Thyroid gland (tissue), 4 donors: ENCODE results near the gene CD96. TPM values are rescaled to one million over a fixed set of nuclear protein-coding genes. Genes with fewer than 3 reads are reported as not detected.
A peak's percentile ranks its signal among the peaks of the same experiment; 100 is the strongest.

Experiments used
- DNase-seq, 2 donors: peaks; one replicate each; pipeline ENCODE4 v3.0.0-alpha.2; 2019
- H3K27ac ChIP-seq, 3 donors: fragments of 200-600 bp; sonication (generic); 1 replicate in 2 of 3; 2 replicates in 1 of 3; pipeline ENCODE4 v1.5.1; 2016 to 2019; ENCODE audit warnings: mild to moderate bottlenecking in 1 of 3, moderate library complexity in 1 of 3
- H3K27me3 ChIP-seq: fragments of 200-600 bp; sonication (generic); one replicate; pipeline ENCODE4 v1.5.1; 2019
- H3K36me3 ChIP-seq, 2 donors: fragments of 200-600 bp; sonication (generic); one replicate each; pipeline ENCODE4 v1.5.1; 2016 to 2019
- H3K4me1 ChIP-seq, 2 donors: fragments of 200-600 bp; sonication (generic); one replicate each; pipeline ENCODE4 v1.5.1; 2017 to 2019
- H3K4me3 ChIP-seq, 3 donors: fragments of 200-600 bp; sonication (generic); replicated peaks in 1 of 3; 1 replicate in 2 of 3; 2 replicates in 1 of 3; pipeline ENCODE4 v1.5.1; 2016; ENCODE audit warnings: mild to moderate bottlenecking in 1 of 3
- H3K9me3 ChIP-seq: fragments of 200-600 bp; sonication (generic); one replicate; pipeline ENCODE4 v1.5.1; 2017
- CTCF ChIP-seq, 6 experiments: fragments of 200-600 bp in 3 of 6; fragments of 450-650 bp in 3 of 6; sonication (generic) in 3 of 6; IDR thresholded peaks; one replicate each; pipeline ENCODE4 v1.5.1; 2016 to 2019; ENCODE audit warnings: antibody characterized with exemption in 6 of 6, mild to moderate bottlenecking in 2 of 6, inconsistent platforms in 1 of 6, moderate library complexity in 1 of 6
- POLR2A ChIP-seq, 2 donors: fragments of 450-650 bp; IDR thresholded peaks; one replicate each; pipeline ENCODE4 v1.6.1; 2017; ENCODE audit warnings: antibody characterized with exemption in 2 of 2, mild to moderate bottlenecking in 2 of 2, moderate library complexity in 1 of 2
- whole genome bisulfite sequencing, 2 donors: methylation state at CpG; one replicate each; pipeline ENCODE4 v1.1.5; 2017; 5-methylcytosine and 5-hydroxymethylcytosine counted together
- intact Hi-C: fragments of 100-400 bp; cut with DNase I; formaldehyde crosslinking; loops from one replicate; pipeline ENCODE4 v1.15.1; 2023
- total RNA-seq, 4 donors: library from RNA; depleted of rRNA; stranded (reverse); fragments of >200 nt; gene quantifications; one replicate each; pipeline ENCODE4 v1.2.3, GENCODE V29; 2016

The CD96 gene
- total RNA-seq, 4 donors from 2014 or later: 2.8 to 4.6 (median 3.7) TPM

DNA sequence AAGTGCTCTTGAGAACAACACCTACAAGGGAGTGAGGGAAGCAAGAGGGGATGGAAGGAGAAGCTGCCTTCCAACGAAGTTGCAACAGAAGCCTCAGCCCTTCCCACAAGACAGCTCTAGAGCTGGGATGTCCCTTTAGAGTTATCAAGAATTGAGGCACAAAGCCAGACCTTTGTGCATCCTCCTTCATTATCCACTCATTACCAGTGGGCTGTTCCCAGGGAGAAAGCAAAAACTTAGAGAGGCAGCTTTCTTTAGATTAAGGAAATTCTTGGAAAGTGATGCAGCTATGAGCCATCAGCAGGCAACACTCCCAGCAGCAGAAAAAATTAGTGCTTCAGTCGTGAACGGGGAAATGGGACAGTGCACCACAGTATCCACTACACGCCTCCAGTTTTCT, 10.6 kb upstream of the CD96 start:
- 75 to 78% methylated on average over 4 of the region's 4 CpGs for WGBS, 2 donors
- H3K9me3 ChIP-seq: no peaks in the 10 kb centered on the region
- intact Hi-C loops: no loop called here
- H3K36me3 ChIP-seq: no peaks in the 10 kb centered on the region
- no peak overlapping the region for H3K27ac ChIP-seq
- H3K4me1 ChIP-seq: no peaks in the 10 kb centered on the region
- DNase-seq: no peak
- H3K4me3 ChIP-seq: no peak overlapping the region
- TF ChIP-seq POLR2A (IDR thresholded peaks at IDR 0.05): no peak
- no peak for TF ChIP-seq CTCF (IDR thresholded peaks at IDR 0.05)
- no peaks in the 10 kb centered on the region for H3K27me3 ChIP-seq

GRCh38 chr3:111534701-111535100, 7.3 kb upstream of the CD96 start:
- no peak overlapping the region for H3K4me3 ChIP-seq
- TF ChIP-seq POLR2A (IDR thresholded peaks at IDR 0.05) (no peak), CTCF (IDR thresholded peaks at IDR 0.05) (no peak)
- WGBS, 2 donors: 85 to 86% methylated on average over 4 of the region's 4 CpGs

DNA sequence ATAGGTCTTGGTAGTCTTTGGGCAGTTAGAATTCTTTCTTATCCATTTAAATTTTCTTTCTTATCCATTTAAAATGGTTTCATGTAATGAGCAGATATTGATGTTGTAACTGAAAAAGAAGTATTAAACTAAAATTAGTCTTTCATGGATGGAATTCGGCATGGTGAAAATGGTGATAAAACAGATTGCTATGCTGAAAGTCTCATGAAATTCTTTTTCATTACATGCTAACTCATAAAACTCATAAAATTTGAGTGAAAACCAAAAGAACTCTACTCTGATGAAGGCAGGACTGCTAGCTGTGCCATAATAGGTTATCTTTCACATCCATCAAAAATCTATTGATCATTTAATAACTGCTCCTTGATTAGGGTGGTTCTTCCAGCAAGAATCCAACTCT, 3.9 kb upstream of the CD96 start:
- DNase-seq: no peak
- WGBS, 2 donors: 89 to 98% methylated on average over 1 of the region's 1 CpG
- H3K9me3 ChIP-seq: no peaks in the 10 kb centered on the region
- peaks cover 0 to 6% of the 10 kb centered on the region in 2 donors for H3K4me1 ChIP-seq
- intact Hi-C loops: no loop called here
- H3K4me3 ChIP-seq: no peak overlapping the region
- H3K36me3 ChIP-seq: no peaks in the 10 kb centered on the region
- TF ChIP-seq CTCF (IDR thresholded peaks at IDR 0.05) (no peak), POLR2A (IDR thresholded peaks at IDR 0.05) (no peak)
- H3K27ac ChIP-seq: no peak overlapping the region
- H3K27me3 ChIP-seq: no peaks in the 10 kb centered on the region

More at GRCh38 chr3:111534701-111535100, 7.3 kb upstream of the CD96 start:
- no peak for DNase-seq
- intact Hi-C loops: no loop called here
- peaks cover 0 to 3% of the 10 kb centered on the region in 2 donors for H3K4me1 ChIP-seq
- H3K27me3 ChIP-seq: no peaks in the 10 kb centered on the region
- no peak overlapping the region for H3K27ac ChIP-seq
- no peaks in the 10 kb centered on the region for H3K36me3 ChIP-seq
- H3K9me3 ChIP-seq: no peaks in the 10 kb centered on the region

- Histone ChIP-seq H3K36me3 (no peaks in the 10 kb centered on the region), H3K4me3 (no peak overlapping the region), H3K9me3 (no peaks in the 10 kb centered on the region), H3K27me3 (no peaks in the 10 kb centered on the region), H3K27ac (no peak overlapping the region), H3K4me1 (peaks cover 0 to 6% of the 10 kb centered on the region in 2 donors)
- 44 to 53% methylated on average over 4 of the region's 4 CpGs for whole genome bisulfite sequencing, 2 donors
- DNase-seq: no peak
- TF ChIP-seq CTCF (IDR thresholded peaks at IDR 0.05): no peak
- no peak for TF ChIP-seq POLR2A (IDR thresholded peaks at IDR 0.05)
- intact Hi-C loops: no loop called here
Observed at GRCh38 chr3:111538681-111539083, 3.3 kb upstream of the CD96 start.

DNA sequence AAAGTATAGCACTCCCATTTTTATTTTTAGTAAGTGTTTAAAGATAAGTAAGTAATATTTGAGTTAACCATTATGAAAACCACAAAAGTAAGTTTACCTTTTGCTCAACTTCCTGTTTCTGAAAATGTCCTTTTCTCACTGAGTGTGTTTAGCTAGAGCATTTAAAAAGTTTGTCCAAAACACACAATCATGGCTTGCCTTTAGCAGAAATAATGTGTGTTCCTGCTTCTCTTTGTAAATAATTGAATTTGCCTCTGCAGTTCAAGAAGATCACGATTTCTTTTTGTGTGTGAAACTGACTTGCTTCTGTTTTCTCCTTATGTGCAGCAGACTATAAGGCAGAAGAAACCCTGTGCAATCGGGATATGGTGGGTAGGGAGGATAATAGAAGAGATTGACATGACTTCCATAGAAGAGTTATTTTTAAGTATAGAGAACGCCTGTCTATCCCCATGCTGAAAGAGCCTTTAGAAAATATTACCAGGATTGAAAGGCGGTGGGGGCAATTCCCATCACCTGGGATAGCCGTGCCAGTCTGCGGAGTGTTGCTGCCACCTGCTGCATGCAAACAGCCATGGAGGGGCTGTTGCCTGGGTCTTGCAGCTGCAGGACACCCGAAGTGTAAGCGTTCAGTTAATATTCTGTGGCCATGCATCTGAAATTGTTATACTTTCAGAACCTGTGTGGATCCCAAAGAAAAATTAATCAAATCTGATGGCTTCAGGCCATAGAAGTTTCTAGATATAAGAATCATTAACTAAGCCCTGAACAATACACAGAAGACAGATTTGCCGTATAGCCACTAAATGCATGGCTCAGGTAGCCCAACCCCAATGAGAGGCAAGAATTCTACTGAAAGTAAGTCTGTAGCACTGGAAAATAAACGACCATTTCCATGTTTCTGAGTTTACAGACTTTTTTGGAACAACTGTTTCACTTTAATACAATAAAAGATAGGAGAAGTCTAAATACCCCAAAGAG, 2.4 kb upstream of the CD96 start:
- intact Hi-C loops: no loop called here
- TF ChIP-seq POLR2A (IDR thresholded peaks at IDR 0.05): no peak
- peak; percentile 42 to 88 (median 76) for TF ChIP-seq CTCF (IDR thresholded peaks at IDR 0.05)
- Histone ChIP-seq H3K36me3 (no peaks in the 10 kb centered on the region), H3K4me1 (peaks cover 0 to 6% of the 10 kb centered on the region in 2 donors), H3K27me3 (no peaks in the 10 kb centered on the region), H3K27ac (no peak overlapping the region), H3K4me3 (no peak overlapping the region), H3K9me3 (no peaks in the 10 kb centered on the region)
- WGBS, 2 donors: 18 to 21% methylated on average over 10 of the region's 10 CpGs
- DNase-seq: peak; percentile 72 to 78
